D721Med (cell line): ENCODE results near the gene MS4A8.

Source experiments
- DNase-seq: peaks from one replicate; pipeline ENCODE4 v3.0.0; 2011; ENCODE audit warnings: low spot score; ENCODE audit not compliant: insufficient read length
- FAIRE-seq: peaks from 2 replicates; lab custom pipeline; 2011; peaks lifted over from hg19 to GRCh38; lab: Jason Lieb, UNC
- CTCF ChIP-seq: IDR thresholded peaks from 2 replicates; pipeline ENCODE4 v1.5.1; 2012; ENCODE audit warnings: mild to moderate bottlenecking, control low read depth; ENCODE audit not compliant: insufficient read depth; ENCODE audit errors: missing control alignments

Gene MS4A8

GRCh38 chr11:60763692-60764369, 64.4 kb downstream of the MS4A8 start:
- no peak for TF ChIP-seq CTCF
- DNase-seq (no peak), FAIRE-seq (no peak)

GRCh38 chr11:60764879-60765278, 65.5 kb downstream of the MS4A8 start:
- TF ChIP-seq CTCF = no peak
- FAIRE-seq (no peak), DNase-seq (no peak)

GRCh38 chr11:60765355-60765754, 65.9 kb downstream of the MS4A8 start:
- TF ChIP-seq CTCF = no peak
- DNase-seq (no peak), FAIRE-seq (no peak)
